Breast epithelium (tissue), 3 donors: Measurements from ENCODE around the gene CAMK2B.

Experiments used
- POLR2A ChIP-seq: fragments of 450-650 bp; IDR thresholded peaks from one replicate; pipeline ENCODE4 v1.6.1; 2016; ENCODE audit warnings: antibody characterized with exemption, mild to moderate bottlenecking, moderate library complexity
- TF ChIP-seq, protein P1 (sequence below), 3 donors: fragments of 450-650 bp; IDR thresholded peaks; one replicate each; pipeline ENCODE4 v1.5.1; 2016 to 2017; ENCODE audit warnings: antibody characterized with exemption in 3 of 3, mild to moderate bottlenecking in 3 of 3, moderate library complexity in 3 of 3

DNA sequence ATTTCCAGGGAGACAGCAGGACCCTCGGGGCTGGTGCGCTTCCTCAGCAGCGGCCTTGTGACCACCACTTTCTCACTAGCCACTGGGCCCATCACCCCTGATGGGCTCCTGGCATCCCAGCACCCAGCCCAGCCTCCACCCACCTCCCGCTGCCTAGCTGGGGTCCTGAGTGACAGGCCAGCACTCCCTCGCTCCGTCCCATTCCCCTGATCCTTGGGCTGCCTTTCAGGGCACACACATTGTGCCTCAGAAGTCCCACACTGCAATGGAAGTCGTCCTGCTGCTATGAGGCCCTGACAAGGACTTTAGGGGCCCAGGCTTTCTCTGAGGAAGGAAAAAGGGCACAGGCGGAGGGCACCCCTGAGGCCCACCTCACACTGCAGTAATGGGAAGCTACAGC is 12.4 kb downstream of the CAMK2B start:
- no peak for TF ChIP-seq POLR2A
- TF ChIP-seq, protein P1, sequence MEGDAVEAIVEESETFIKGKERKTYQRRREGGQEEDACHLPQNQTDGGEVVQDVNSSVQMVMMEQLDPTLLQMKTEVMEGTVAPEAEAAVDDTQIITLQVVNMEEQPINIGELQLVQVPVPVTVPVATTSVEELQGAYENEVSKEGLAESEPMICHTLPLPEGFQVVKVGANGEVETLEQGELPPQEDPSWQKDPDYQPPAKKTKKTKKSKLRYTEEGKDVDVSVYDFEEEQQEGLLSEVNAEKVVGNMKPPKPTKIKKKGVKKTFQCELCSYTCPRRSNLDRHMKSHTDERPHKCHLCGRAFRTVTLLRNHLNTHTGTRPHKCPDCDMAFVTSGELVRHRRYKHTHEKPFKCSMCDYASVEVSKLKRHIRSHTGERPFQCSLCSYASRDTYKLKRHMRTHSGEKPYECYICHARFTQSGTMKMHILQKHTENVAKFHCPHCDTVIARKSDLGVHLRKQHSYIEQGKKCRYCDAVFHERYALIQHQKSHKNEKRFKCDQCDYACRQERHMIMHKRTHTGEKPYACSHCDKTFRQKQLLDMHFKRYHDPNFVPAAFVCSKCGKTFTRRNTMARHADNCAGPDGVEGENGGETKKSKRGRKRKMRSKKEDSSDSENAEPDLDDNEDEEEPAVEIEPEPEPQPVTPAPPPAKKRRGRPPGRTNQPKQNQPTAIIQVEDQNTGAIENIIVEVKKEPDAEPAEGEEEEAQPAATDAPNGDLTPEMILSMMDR (IDR thresholded peaks at IDR 0.05), result no peak
